ENCODE measurements around the gene NBAS.

DNA sequence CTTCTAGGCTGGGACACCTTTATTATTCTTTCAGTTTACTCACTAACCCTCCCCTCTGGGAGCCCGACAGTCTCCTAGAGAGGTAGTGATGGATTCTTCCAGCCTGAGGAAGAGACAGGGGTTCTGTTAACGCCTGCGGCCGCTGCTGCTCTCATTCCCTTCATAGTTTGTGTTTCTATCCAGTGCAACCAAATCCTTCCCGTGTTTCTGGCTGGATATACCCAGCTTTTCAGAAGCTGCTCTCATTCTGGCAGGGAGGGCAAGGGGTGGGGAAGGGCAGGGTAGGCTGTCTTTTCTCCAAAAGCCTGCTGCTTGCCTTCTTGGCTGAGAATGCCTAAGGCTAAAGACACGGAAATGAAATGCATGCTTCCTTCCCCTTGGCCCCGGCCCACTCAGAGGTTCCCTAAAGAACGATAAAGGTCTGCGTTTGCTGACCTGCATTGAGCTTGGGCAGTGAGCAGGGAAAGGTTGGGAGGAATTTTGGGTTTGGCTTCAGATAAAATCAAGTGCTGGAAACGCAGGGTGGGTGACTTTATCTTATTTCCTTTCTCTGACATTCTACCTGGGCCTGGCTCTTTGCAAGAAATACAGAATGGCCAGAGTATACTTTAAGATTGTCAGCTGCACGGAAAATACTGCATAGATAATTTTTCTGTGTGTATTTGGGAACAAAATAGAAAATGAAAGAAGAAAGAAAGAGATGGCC lies 390.9 kb downstream of the NBAS start:
- TF ChIP-seq TAF1 (IDR thresholded peaks at IDR 0.05; ENCODE audit: borderline replicate concordance, insufficient read depth, low read length) (no peak), POLR2AphosphoS5 (IDR thresholded peaks at IDR 0.05; ENCODE audit: low read depth, low read length) (no peak), SIN3A (IDR thresholded peaks at IDR 0.05; ENCODE audit: borderline replicate concordance, insufficient read depth, low read length) (no peak), FOXP2 (optimal IDR thresholded peaks at IDR 0.05; ENCODE audit: borderline replicate concordance, extremely low read depth, extremely low read length, insufficient read depth) (no peak)
- TF ChIP-seq, protein P1, sequence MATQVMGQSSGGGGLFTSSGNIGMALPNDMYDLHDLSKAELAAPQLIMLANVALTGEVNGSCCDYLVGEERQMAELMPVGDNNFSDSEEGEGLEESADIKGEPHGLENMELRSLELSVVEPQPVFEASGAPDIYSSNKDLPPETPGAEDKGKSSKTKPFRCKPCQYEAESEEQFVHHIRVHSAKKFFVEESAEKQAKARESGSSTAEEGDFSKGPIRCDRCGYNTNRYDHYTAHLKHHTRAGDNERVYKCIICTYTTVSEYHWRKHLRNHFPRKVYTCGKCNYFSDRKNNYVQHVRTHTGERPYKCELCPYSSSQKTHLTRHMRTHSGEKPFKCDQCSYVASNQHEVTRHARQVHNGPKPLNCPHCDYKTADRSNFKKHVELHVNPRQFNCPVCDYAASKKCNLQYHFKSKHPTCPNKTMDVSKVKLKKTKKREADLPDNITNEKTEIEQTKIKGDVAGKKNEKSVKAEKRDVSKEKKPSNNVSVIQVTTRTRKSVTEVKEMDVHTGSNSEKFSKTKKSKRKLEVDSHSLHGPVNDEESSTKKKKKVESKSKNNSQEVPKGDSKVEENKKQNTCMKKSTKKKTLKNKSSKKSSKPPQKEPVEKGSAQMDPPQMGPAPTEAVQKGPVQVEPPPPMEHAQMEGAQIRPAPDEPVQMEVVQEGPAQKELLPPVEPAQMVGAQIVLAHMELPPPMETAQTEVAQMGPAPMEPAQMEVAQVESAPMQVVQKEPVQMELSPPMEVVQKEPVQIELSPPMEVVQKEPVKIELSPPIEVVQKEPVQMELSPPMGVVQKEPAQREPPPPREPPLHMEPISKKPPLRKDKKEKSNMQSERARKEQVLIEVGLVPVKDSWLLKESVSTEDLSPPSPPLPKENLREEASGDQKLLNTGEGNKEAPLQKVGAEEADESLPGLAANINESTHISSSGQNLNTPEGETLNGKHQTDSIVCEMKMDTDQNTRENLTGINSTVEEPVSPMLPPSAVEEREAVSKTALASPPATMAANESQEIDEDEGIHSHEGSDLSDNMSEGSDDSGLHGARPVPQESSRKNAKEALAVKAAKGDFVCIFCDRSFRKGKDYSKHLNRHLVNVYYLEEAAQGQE (IDR thresholded peaks at IDR 0.05; ENCODE audit: insufficient read depth in 1 of 2, low read depth in 2 of 2, low read length in 2 of 2), result no peak

All from PFSK-1 (cell line).